Activated CD8-positive, alpha-beta memory T cell treated with anti-CD3 and anti-CD28 coated beads, Interleukin-2, amount 50 U/mL, for 24 hours (primary cell): Measurements from ENCODE around the gene TCEAL5.
"Not testable (repeated sequence)": the region's sequence is repeated elsewhere in the genome, so short reads cannot be mapped to it uniquely, and the experiment has no call there.

Experiments
- DNase-seq: peaks from one replicate; pipeline ENCODE4 v3.0.0-alpha.2; 2020; ENCODE audit errors: extremely low read depth

The TCEAL5 gene

GRCh38 chrX:103234869-103235268 lies 41.7 kb downstream of the TCEAL5 start:
- DNase-seq, result no peak

GRCh38 chrX:103233263-103233662 lies 43.3 kb downstream of the TCEAL5 start:
- DNase-seq, result no peak

- DNase-seq, result not testable (repeated sequence)
Observed at GRCh38 chrX:103225918-103226317, 50.6 kb downstream of the TCEAL5 start.
